Stimulated activated CD4-positive, alpha-beta T cell treated with anti-CD3 and anti-CD28 coated beads, TNF-alpha, amount 100 ng/mL, for 24 hours (primary cell): ENCODE data around the gene C17orf50.
A peak's percentile ranks its signal among the peaks of the same experiment; 100 is the strongest.

Experiments
- DNase-seq, 3 experiments: peaks; one replicate each; pipeline ENCODE4 v3.0.0-alpha.2; 2020; ENCODE audit warnings: low read depth in 3 of 3

The C17orf50 gene

GRCh38 chr17:35788477-35789368 is 28.0 kb downstream of the C17orf50 start:
- DNase-seq, result no peak

- DNase-seq, result no peak
Observed at GRCh38 chr17:35790841-35791240, 30.2 kb downstream of the C17orf50 start.

- DNase-seq, result no peak
Observed at GRCh38 chr17:35791681-35792350, 31.1 kb downstream of the C17orf50 start.

GRCh38 chr17:35793257-35793656 is 32.6 kb downstream of the C17orf50 start:
- no peak for DNase-seq

GRCh38 chr17:35795007-35795870 is 34.6 kb downstream of the C17orf50 start, which contains the start of gene MMP28:
Gene MMP28, minus strand, starts transcription at chr17:35795641. Its CDS starts 264 bp downstream, at chr17:35795377.
- peak in 2 of 3 experiments; percentile 28 to 45 for DNase-seq

- no peak for DNase-seq
Observed at GRCh38 chr17:35795871-35796265, 35.2 kb downstream of the C17orf50 start.

GRCh38 chr17:35796942-35797341 is 36.3 kb downstream of the C17orf50 start:
- DNase-seq, result no peak

GRCh38 chr17:35797370-35797769 is 36.7 kb downstream of the C17orf50 start:
- DNase-seq, result no peak

GRCh38 chr17:35797918-35798317 is 37.2 kb downstream of the C17orf50 start:
- DNase-seq, result no peak

GRCh38 chr17:35799942-35800341 is 39.3 kb downstream of the C17orf50 start:
- no peak for DNase-seq

GRCh38 chr17:35801583-35802224 is 41.0 kb downstream of the C17orf50 start:
- no peak for DNase-seq

GRCh38 chr17:35804658-35805192 is 44.0 kb downstream of the C17orf50 start:
- DNase-seq, result peak in 2 of 3 experiments; percentile 13 to 19

GRCh38 chr17:35807371-35808144 is 46.9 kb downstream of the C17orf50 start:
- DNase-seq, result no peak

- no peak for DNase-seq
Observed at GRCh38 chr17:35808240-35808961, 47.7 kb downstream of the C17orf50 start.

GRCh38 chr17:35808962-35809854 is 48.5 kb downstream of the C17orf50 start, which contains the start of gene TAF15:
Gene TAF15, plus strand, starts transcription at chr17:35809484. Its CDS starts 86 bp downstream, at chr17:35809570.
- peak; percentile 87 to 94 (median 91) for DNase-seq

- peak in 2 of 3 experiments; percentile 15 for DNase-seq
Observed at GRCh38 chr17:35809855-35810461, 49.3 kb downstream of the C17orf50 start.

- DNase-seq, result no peak
Observed at GRCh38 chr17:35811759-35812158, 51.1 kb downstream of the C17orf50 start.

- no peak for DNase-seq
Observed at GRCh38 chr17:35812456-35812855, 51.8 kb downstream of the C17orf50 start.
